PC-3 (cell line): ENCODE data around the gene ZNF423. TPM values are rescaled to one million over a fixed set of nuclear protein-coding genes. Genes with fewer than 3 reads are reported as not detected.

Experiments used
- ATAC-seq: fragments of 200-7000 bp; cut with Tn5 transposase; 2 replicates; pipeline ENCODE4 v1.9.1; 2020; ENCODE audit warnings: mild to moderate bottlenecking, moderate library complexity
- BruUV-seq: library from RNA; stranded (reverse); fragments of 400-500 nt; replicated peaks from 2 replicates; lab custom pipeline; 2021; lab: Mats Ljungman, UMichigan
- CTCF ChIA-PET: fragments of 300-600 bp; sonication (Branson Sonifier 250); formaldehyde crosslinking; loops from one replicate; lab custom pipeline; 2022; ENCODE audit warnings: antibody characterized with exemption; lab: Charles Lee
- POLR2A ChIA-PET: fragments of 300-600 bp; sonication (Branson Sonifier 250); formaldehyde crosslinking; loops from one replicate; lab custom pipeline; 2022; ENCODE audit warnings: antibody characterized with exemption; ENCODE audit not compliant: unreplicated experiment; lab: Charles Lee
- DNase-seq: peaks from one replicate; pipeline ENCODE4 v3.0.0-alpha.2; 2015
- H2AFZ ChIP-seq: fragments of 300-600 bp; sonication (generic); 2 replicates; pipeline ENCODE4 v1.6.0; 2016; ENCODE audit warnings: antibody characterized with exemption, low read length
- H3F3A ChIP-seq: fragments of 300-600 bp; sonication (generic); one replicate; pipeline ENCODE4 v1.6.0; 2017; ENCODE audit warnings: antibody characterized with exemption, low read length, control low read depth, mild to moderate bottlenecking; ENCODE audit not compliant: unreplicated experiment
- H3K27ac ChIP-seq: fragments of 300-600 bp; sonication (generic); 2 replicates; pipeline ENCODE4 v1.5.1; 2016; ENCODE audit warnings: mild to moderate bottlenecking, low read length
- H3K27me3 ChIP-seq: fragments of 300-600 bp; sonication (generic); 2 replicates; pipeline ENCODE4 v1.6.1; 2016; ENCODE audit warnings: low read length, mixed read lengths
- H3K36me3 ChIP-seq: fragments of 300-600 bp; sonication (generic); 2 replicates; pipeline ENCODE4 v1.6.1; 2016; ENCODE audit warnings: low read depth, mixed run types, low read length, mixed read lengths
- H3K4me1 ChIP-seq: fragments of 300-600 bp; sonication (generic); 2 replicates; pipeline ENCODE4 v1.5.1; 2016; ENCODE audit warnings: low read length; ENCODE audit not compliant: insufficient read depth
- H3K4me2 ChIP-seq: fragments of 300-600 bp; sonication (generic); 2 replicates; pipeline ENCODE4 v1.6.0; 2016; ENCODE audit warnings: low read length
- H3K4me3 ChIP-seq: fragments of 300-600 bp; sonication (generic); 2 replicates; pipeline ENCODE4 v1.5.1; 2016; ENCODE audit warnings: mild to moderate bottlenecking, low read length, mixed read lengths
- H3K79me2 ChIP-seq: fragments of 300-600 bp; sonication (generic); 2 replicates; pipeline ENCODE4 v1.6.1; 2017; ENCODE audit warnings: low read length, mixed read lengths
- H3K9ac ChIP-seq: fragments of 300-600 bp; sonication (generic); 2 replicates; pipeline ENCODE4 v1.6.0; 2016; ENCODE audit warnings: mild to moderate bottlenecking, low read length
- H3K9me2 ChIP-seq: fragments of 300-600 bp; sonication (generic); replicated peaks from 2 replicates; pipeline ENCODE4 v1.6.1; 2016; ENCODE audit warnings: mixed run types, low read length, mixed read lengths
- H3K9me3 ChIP-seq: fragments of 300-600 bp; sonication (generic); 2 replicates; pipeline ENCODE4 v1.6.1; 2016; ENCODE audit warnings: low read length, mixed read lengths
- H4K20me1 ChIP-seq: fragments of 300-600 bp; sonication (generic); 2 replicates; pipeline ENCODE4 v1.6.1; 2016; ENCODE audit warnings: low read length, mixed read lengths
- CTCF ChIP-seq: fragments of 300-600 bp; sonication (generic); conservative IDR thresholded peaks from 2 replicates; pipeline ENCODE4 v1.5.1; 2017; ENCODE audit warnings: antibody characterized with exemption, low read depth, mild to moderate bottlenecking, low read length
- EZH2 ChIP-seq: fragments of 300-600 bp; sonication (generic); IDR thresholded peaks from one replicate; pipeline ENCODE4 v1.6.1; 2017; ENCODE audit warnings: antibody characterized with exemption, mild to moderate bottlenecking, low read length; ENCODE audit not compliant: unreplicated experiment
- EZH2phosphoT487 ChIP-seq: fragments of 300-600 bp; sonication (generic); IDR thresholded peaks from 2 replicates; pipeline ENCODE4 v1.6.1; 2018; ENCODE audit warnings: mild to moderate bottlenecking, antibody characterized with exemption, low read length, borderline replicate concordance
- intact Hi-C: fragments of 100-400 bp; cut with micrococcal nuclease; formaldehyde crosslinking; loops from 2 replicates; pipeline ENCODE4 v1.9.0; 2023
- total RNA-seq: library from RNA; depleted of rRNA; stranded (reverse); fragments of >200 nt; gene quantifications from 2 replicates; pipeline ENCODE4 v1.2.3, GENCODE V29; 2014

ZNF423 gene
- total RNA-seq, 1 experiment from 2014 or later = not detected

- no peaks in the 10 kb centered on the region for H3K4me1 ChIP-seq
- H3K4me2 ChIP-seq = no peak overlapping the region
- TF ChIP-seq CTCF = no peak
- no peak for TF ChIP-seq EZH2
- no peak for TF ChIP-seq EZH2phosphoT487
- CTCF ChIA-PET = no interaction called here
- H3K79me2 ChIP-seq = no peaks in the 10 kb centered on the region
- no peak overlapping the region for H3K27ac ChIP-seq
- POLR2A ChIA-PET = no interaction called here
- no peak overlapping the region for H2AFZ ChIP-seq
- DNase-seq (no peak), ATAC-seq (no peak)
- no peaks in the 10 kb centered on the region for H4K20me1 ChIP-seq
- H3K9ac ChIP-seq = no peak overlapping the region
- no peaks in the 10 kb centered on the region for H3K36me3 ChIP-seq
- intact Hi-C loops = no loop called here
- BruUV-seq = no TSS peak
- no peaks in the 10 kb centered on the region for H3K9me3 ChIP-seq
- 0 out of 2 replicates have a peak, but pooled peaks cover 3% of the 10 kb centered on the region for H3K27me3 ChIP-seq
- no peaks in the 10 kb centered on the region for H3K9me2 ChIP-seq
- H3F3A ChIP-seq = no peaks in the 10 kb centered on the region
- no peak overlapping the region for H3K4me3 ChIP-seq
These were observed 388.2 kb downstream of the ZNF423 start for GRCh38 chr16:49467540-49468372.

GRCh38 chr16:49466881-49467280 is 389.0 kb downstream of the ZNF423 start:
- Histone ChIP-seq H3K4me2 (no peak overlapping the region), H3F3A (no peaks in the 10 kb centered on the region), H3K79me2 (no peaks in the 10 kb centered on the region), H4K20me1 (no peaks in the 10 kb centered on the region), H3K9ac (no peak overlapping the region), H2AFZ (no peak overlapping the region), H3K27ac (no peak overlapping the region), H3K36me3 (no peaks in the 10 kb centered on the region), H3K9me3 (no peaks in the 10 kb centered on the region), H3K9me2 (no peaks in the 10 kb centered on the region), H3K4me1 (no peaks in the 10 kb centered on the region), H3K27me3 (0 out of 2 replicates have a peak, but pooled peaks cover 3% of the 10 kb centered on the region), H3K4me3 (no peak overlapping the region)
- ChIA-PET CTCF (no interaction called here), POLR2A (no interaction called here)
- TF ChIP-seq CTCF = no peak
- TF ChIP-seq EZH2phosphoT487 = no peak
- no peak for TF ChIP-seq EZH2
- DNase-seq = no peak
- no peak for ATAC-seq
- intact Hi-C loops = no loop called here
- no TSS peak for BruUV-seq

DNA sequence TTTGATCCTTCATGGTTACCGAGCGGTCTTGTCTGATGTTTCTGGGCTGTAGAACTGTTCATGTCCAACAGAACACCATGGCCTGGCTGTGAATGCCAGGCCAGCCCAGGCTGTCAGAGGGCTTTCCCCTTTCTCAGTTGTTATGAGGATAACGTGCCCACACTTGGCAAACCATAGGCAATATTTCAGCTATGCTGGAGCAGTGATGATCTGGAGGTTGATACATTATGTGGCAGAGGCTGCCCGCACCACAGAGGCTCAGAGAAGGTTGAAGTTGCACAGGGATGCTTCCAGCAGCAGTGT is 389.4 kb downstream of the ZNF423 start:
- ChIA-PET CTCF (no interaction called here), POLR2A (no interaction called here)
- Histone ChIP-seq H3K36me3 (no peaks in the 10 kb centered on the region), H3K4me2 (no peak overlapping the region), H3K9me2 (no peaks in the 10 kb centered on the region), H3K27ac (no peak overlapping the region), H3K27me3 (0 out of 2 replicates have a peak, but pooled peaks cover 3% of the 10 kb centered on the region), H3K9me3 (no peaks in the 10 kb centered on the region), H3K4me1 (no peaks in the 10 kb centered on the region), H3F3A (no peaks in the 10 kb centered on the region), H3K9ac (no peak overlapping the region), H3K4me3 (no peak overlapping the region), H2AFZ (no peak overlapping the region), H4K20me1 (no peaks in the 10 kb centered on the region), H3K79me2 (no peaks in the 10 kb centered on the region)
- ATAC-seq (no peak), DNase-seq (no peak)
- no peak for TF ChIP-seq CTCF
- TF ChIP-seq EZH2phosphoT487 = no peak
- no peak for TF ChIP-seq EZH2
- BruUV-seq = no TSS peak
- intact Hi-C loops = no loop called here
